GM18508 (cell line): ENCODE measurements around the gene PSME1.

ENCODE experiments used
- ATAC-seq: cut with Tn5 transposase; IDR thresholded peaks from one replicate; pipeline ENCODE4 v1.9.1; 2021; ENCODE audit warnings: moderate number of reproducible peaks; ENCODE audit not compliant: insufficient read depth, unreplicated experiment

The PSME1 gene

GRCh38 chr14:24144451-24144850 lies 8.5 kb downstream of the PSME1 start:
- no peak for ATAC-seq

GRCh38 chr14:24145219-24145618 lies 9.2 kb downstream of the PSME1 start:
- ATAC-seq, result no peak

- ATAC-seq, result no peak
Observed at GRCh38 chr14:24145690-24146452, 9.9 kb downstream of the PSME1 start.

GRCh38 chr14:24146453-24146977 lies 10.5 kb downstream of the PSME1 start, which contains the start of gene PSME2:
Gene PSME2, minus strand, starts transcription at chr14:24146610. Its CDS starts 29 bp downstream, at chr14:24146581.
- ATAC-seq, result peak; percentile 31

GRCh38 chr14:24146978-24147760 lies 11.2 kb downstream of the PSME1 start, which contains the start of gene RNF31:
Gene RNF31, plus strand, starts transcription at chr14:24147498. Its CDS starts 201 bp downstream, at chr14:24147699.
- peak; percentile 67 for ATAC-seq

- ATAC-seq, result no peak
Observed at GRCh38 chr14:24147761-24148428, 11.9 kb downstream of the PSME1 start.

- ATAC-seq, result no peak
Observed at GRCh38 chr14:24149302-24149969, 13.4 kb downstream of the PSME1 start.

- ATAC-seq, result no peak
Observed at GRCh38 chr14:24150061-24150460, 14.1 kb downstream of the PSME1 start.

GRCh38 chr14:24150567-24150966 lies 14.6 kb downstream of the PSME1 start:
- no peak for ATAC-seq

GRCh38 chr14:24150993-24151392 lies 15.0 kb downstream of the PSME1 start:
- no peak for ATAC-seq

- no peak for ATAC-seq
Observed at GRCh38 chr14:24151404-24152080, 15.5 kb downstream of the PSME1 start.

- ATAC-seq, result no peak
Observed at GRCh38 chr14:24155100-24155499, 19.1 kb downstream of the PSME1 start.

GRCh38 chr14:24156840-24157239 lies 20.8 kb downstream of the PSME1 start:
- no peak for ATAC-seq

GRCh38 chr14:24157331-24157730 lies 21.3 kb downstream of the PSME1 start:
- no peak for ATAC-seq

GRCh38 chr14:24159777-24160498 lies 23.9 kb downstream of the PSME1 start:
- ATAC-seq, result no peak

GRCh38 chr14:24160499-24160849 lies 24.5 kb downstream of the PSME1 start:
- ATAC-seq, result no peak

- ATAC-seq, result peak; percentile 56
Observed at GRCh38 chr14:24160850-24161804, 25.1 kb downstream of the PSME1 start, which contains the start of gene IRF9. Gene IRF9, plus strand, starts transcription at chr14:24161265. Its CDS starts 880 bp downstream, at chr14:24162145.

GRCh38 chr14:24162093-24162492 lies 26.1 kb downstream of the PSME1 start:
- ATAC-seq, result no peak
